ENCODE measurements around the gene SEC14L2.
"Not testable (repeated sequence)": the region's sequence is repeated elsewhere in the genome, so short reads cannot be mapped to it uniquely, and the experiment has no call there.

SEC14L2 gene

GRCh38 chr22:30380011-30380410, 16.8 kb upstream of the SEC14L2 start:
- DNase-seq, result no peak

GRCh38 chr22:30381264-30381663, 15.6 kb upstream of the SEC14L2 start:
- DNase-seq, result no peak

GRCh38 chr22:30382340-30382739, 14.5 kb upstream of the SEC14L2 start:
- DNase-seq, result no peak

GRCh38 chr22:30383061-30383460, 13.8 kb upstream of the SEC14L2 start:
- no peak for DNase-seq

GRCh38 chr22:30385942-30386341, 10.9 kb upstream of the SEC14L2 start:
- DNase-seq, result no peak

GRCh38 chr22:30386608-30386959, 10.2 kb upstream of the SEC14L2 start:
- no peak for DNase-seq

- DNase-seq, result peak; percentile 66 to 69
Observed at GRCh38 chr22:30386960-30387827, 9.6 kb upstream of the SEC14L2 start, which contains the start of gene RNF215. TSS of gene RNF215 (minus strand) at chr22:30387411. CDS start at chr22:30387313, 98 bp downstream.

GRCh38 chr22:30390974-30391691, 5.7 kb upstream of the SEC14L2 start:
- DNase-seq, result peak; percentile 37 to 71

GRCh38 chr22:30392661-30393321, 4.0 kb upstream of the SEC14L2 start:
- DNase-seq, result no peak

GRCh38 chr22:30393322-30393680, 3.5 kb upstream of the SEC14L2 start:
- DNase-seq, result no peak

- DNase-seq, result no peak
Observed at GRCh38 chr22:30393885-30394284, 2.9 kb upstream of the SEC14L2 start.

- no peak for DNase-seq
Observed at GRCh38 chr22:30397656-30398635, 1.1 kb downstream of the SEC14L2 start.

GRCh38 chr22:30398685-30399680, 2.2 kb downstream of the SEC14L2 start:
- no peak for DNase-seq

GRCh38 chr22:30399718-30400117, 2.9 kb downstream of the SEC14L2 start:
- DNase-seq, result no peak

- no peak for DNase-seq
Observed at GRCh38 chr22:30400159-30400558, 3.3 kb downstream of the SEC14L2 start.

GRCh38 chr22:30401024-30401423, 4.2 kb downstream of the SEC14L2 start:
- DNase-seq, result not testable (repeated sequence)

- no peak for DNase-seq
Observed at GRCh38 chr22:30402028-30402765, 5.4 kb downstream of the SEC14L2 start.

GRCh38 chr22:30402766-30403104, 5.9 kb downstream of the SEC14L2 start:
- not testable (repeated sequence) for DNase-seq

- no peak for DNase-seq
Observed at GRCh38 chr22:30404307-30404706, 7.5 kb downstream of the SEC14L2 start.

- no peak for DNase-seq
Observed at GRCh38 chr22:30405731-30406130, 8.9 kb downstream of the SEC14L2 start.
